ENCODE results near the gene TCP11L2. TPM values are rescaled to one million over a fixed set of nuclear protein-coding genes. Genes with fewer than 3 reads are reported as not detected.

The TCP11L2 gene
- total and polyA plus RNA-seq, 2 of the 8 experiments (the other 6 are each of a cell fraction or from before 2014, with no cell fraction given), result 2.1 to 7.1 TPM

DNA sequence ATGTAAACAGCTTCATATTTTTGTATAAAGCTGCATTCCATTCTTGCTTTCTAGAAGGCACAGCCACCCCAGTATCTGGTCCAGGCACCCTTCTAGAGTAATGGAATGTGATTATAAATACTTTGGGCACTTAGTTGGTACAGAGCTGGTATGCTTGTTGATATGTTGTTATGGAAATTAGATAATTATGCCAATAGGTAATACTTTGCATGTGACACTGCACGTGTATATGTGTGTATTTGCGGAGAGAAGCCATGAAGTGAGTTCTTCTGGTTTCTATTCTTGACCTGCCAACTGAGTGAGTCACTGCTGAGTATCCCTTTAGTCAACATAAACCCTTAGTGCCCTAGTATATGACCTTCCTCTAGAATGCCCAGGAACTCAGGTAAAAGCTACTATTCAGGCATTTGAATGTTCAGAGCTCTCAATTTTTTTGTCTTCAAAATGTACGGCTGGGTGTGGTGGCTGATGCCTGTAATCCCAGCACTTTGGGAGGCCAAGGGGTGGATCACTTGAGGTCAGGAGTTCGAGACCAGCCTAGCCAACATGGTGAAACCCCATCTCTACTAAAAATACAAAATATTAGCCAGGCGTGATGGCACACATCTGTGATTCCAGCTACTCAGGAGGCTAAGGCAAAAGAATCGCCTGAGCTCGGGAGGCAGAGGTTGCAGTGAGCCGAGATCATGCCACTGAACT, 6.2 kb upstream of the TCP11L2 start:
- Histone ChIP-seq H3K23ac (ENCODE audit: insufficient read length) (no peak overlapping the region), H2BK20ac (ENCODE audit: low read length) (no peak overlapping the region), H2BK12ac (ENCODE audit: low read depth, low read length) (no peak overlapping the region), H4K8ac (ENCODE audit: extremely low read depth, insufficient read depth, low read length) (no peak overlapping the region), H2BK120ac (replicated peaks; ENCODE audit: low read depth, low read length) (no peak overlapping the region), H3K4me2 (ENCODE audit: insufficient read depth in 1 of 2, low read depth in 2 of 2, low read length in 2 of 2) (no peak overlapping the region), H2BK15ac (ENCODE audit: low read length) (no peak overlapping the region), H3K4me3 (ENCODE audit: extremely low read depth in 1 of 4, insufficient read depth in 2 of 4, low read depth in 3 of 4, low read length in 4 of 4) (no peak overlapping the region), H4K91ac (replicated peaks; ENCODE audit: insufficient read length, low read length) (no peak overlapping the region), H3K18ac (ENCODE audit: extremely low read depth, low read length) (no peak overlapping the region), H3K36me3 (ENCODE audit: control insufficient read depth in 2 of 4, insufficient read depth in 4 of 4, low read length in 3 of 4) (no peaks in the 10 kb centered on the region), H2BK5ac (ENCODE audit: low read depth, low read length) (no peak overlapping the region), H4K5ac (ENCODE audit: insufficient read length, low read depth, low read length) (no peak overlapping the region), H3K14ac (ENCODE audit: insufficient read length) (no peak overlapping the region), H2AK5ac (ENCODE audit: low read depth, low read length) (no peak overlapping the region), H3K79me1 (ENCODE audit: low read depth, low read length) (no peaks in the 10 kb centered on the region), H3K4ac (replicated peaks; ENCODE audit: insufficient read length, low read depth, low read length) (no peak overlapping the region), H3K56ac (replicated peaks; ENCODE audit: insufficient read length, low read depth, low read length) (no peak overlapping the region), H4K20me1 (replicated peaks in 1 of 2; ENCODE audit: control insufficient read depth in 1 of 2, insufficient read depth in 2 of 2, low read length in 2 of 2) (no peaks in the 10 kb centered on the region), H3K27ac (ENCODE audit: low read depth, low read length) (no peak overlapping the region), H3K23me2 (ENCODE audit: low read depth, low read length) (no peaks in the 10 kb centered on the region), H3K27me3 (replicated peaks in 1 of 4; ENCODE audit: control insufficient read depth in 3 of 4, extremely low read depth in 1 of 4, insufficient read depth in 3 of 4, low read length in 3 of 4) (no peaks in the 10 kb centered on the region), H3K79me2 (ENCODE audit: control insufficient read depth in 1 of 2, insufficient read depth in 2 of 2, low read length in 2 of 2) (no peaks in the 10 kb centered on the region), H3K4me1 (replicated peaks in 1 of 4; ENCODE audit: control insufficient read depth in 3 of 4, insufficient read depth in 4 of 4, low read length in 3 of 4) (peaks cover 0 to 4% (median under 1%) of the 10 kb centered on the region in 4 experiments; a peak in 3 of 7 replicates), H3K9ac (replicated peaks in 1 of 4; ENCODE audit: extremely low read depth in 1 of 4, low read depth in 3 of 4, low read length in 3 of 4) (no peak overlapping the region), H2AFZ (ENCODE audit: low read length) (no peak overlapping the region), H3K9me3 (ENCODE audit: insufficient read depth in 2 of 2, low read depth in 1 of 2, low read length in 1 of 2) (no peaks in the 10 kb centered on the region)
- CTCF ChIA-PET (ENCODE audit: partially characterized antibody), result interaction anchor here (0.6 to 4.1 kb wide), 7 partner anchors 11 to 70 kb away, joined by 3 to 28 read pairs (median 4); no protein-coding TSS in a partner anchor
- POLR2A ChIA-PET (ENCODE audit: partially characterized antibody), result no interaction called here
- DNase-seq (ENCODE audit: low read depth in 1 of 2, low spot score in 2 of 2) (no peak), FAIRE-seq (no peak)
- WGBS, 2 experiments (ENCODE audit: extremely low coverage in 1 of 2, insufficient coverage in 1 of 2, insufficient read length in 1 of 2, insufficient replicate concordance in 2 of 2, low coverage in 1 of 2, low lambda C conversion rate in 2 of 2, missing lambda C conversion rate in 1 of 2), result 93% methylated on average over 8 of the region's 8 CpGs; no CpG with 5 or more reads in 1 of the 2 experiments
- no peak for TF ChIP-seq SP1 (IDR thresholded peaks at IDR 0.05; ENCODE audit: low read depth, low read length)
- no peak for TF ChIP-seq CBX8 (IDR thresholded peaks at IDR 0.05; ENCODE audit: borderline replicate concordance, low read depth, low read length)
- TF ChIP-seq, protein P1, sequence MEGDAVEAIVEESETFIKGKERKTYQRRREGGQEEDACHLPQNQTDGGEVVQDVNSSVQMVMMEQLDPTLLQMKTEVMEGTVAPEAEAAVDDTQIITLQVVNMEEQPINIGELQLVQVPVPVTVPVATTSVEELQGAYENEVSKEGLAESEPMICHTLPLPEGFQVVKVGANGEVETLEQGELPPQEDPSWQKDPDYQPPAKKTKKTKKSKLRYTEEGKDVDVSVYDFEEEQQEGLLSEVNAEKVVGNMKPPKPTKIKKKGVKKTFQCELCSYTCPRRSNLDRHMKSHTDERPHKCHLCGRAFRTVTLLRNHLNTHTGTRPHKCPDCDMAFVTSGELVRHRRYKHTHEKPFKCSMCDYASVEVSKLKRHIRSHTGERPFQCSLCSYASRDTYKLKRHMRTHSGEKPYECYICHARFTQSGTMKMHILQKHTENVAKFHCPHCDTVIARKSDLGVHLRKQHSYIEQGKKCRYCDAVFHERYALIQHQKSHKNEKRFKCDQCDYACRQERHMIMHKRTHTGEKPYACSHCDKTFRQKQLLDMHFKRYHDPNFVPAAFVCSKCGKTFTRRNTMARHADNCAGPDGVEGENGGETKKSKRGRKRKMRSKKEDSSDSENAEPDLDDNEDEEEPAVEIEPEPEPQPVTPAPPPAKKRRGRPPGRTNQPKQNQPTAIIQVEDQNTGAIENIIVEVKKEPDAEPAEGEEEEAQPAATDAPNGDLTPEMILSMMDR (IDR thresholded peaks at IDR 0.05; ENCODE audit: control extremely low read depth in 1 of 3, insufficient read depth in 1 of 3, low read depth in 1 of 3, low read length in 3 of 3), result no peak
- TF ChIP-seq CHD1 (IDR thresholded peaks at IDR 0.05; ENCODE audit: low read depth, low read length), result no peak
- TF ChIP-seq, protein P2, sequence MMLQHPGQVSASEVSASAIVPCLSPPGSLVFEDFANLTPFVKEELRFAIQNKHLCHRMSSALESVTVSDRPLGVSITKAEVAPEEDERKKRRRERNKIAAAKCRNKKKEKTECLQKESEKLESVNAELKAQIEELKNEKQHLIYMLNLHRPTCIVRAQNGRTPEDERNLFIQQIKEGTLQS (IDR thresholded peaks at IDR 0.05; ENCODE audit: insufficient read depth, low read depth, low read length), result no peak
- no peak for TF ChIP-seq RAD21 (IDR thresholded peaks at IDR 0.05 in 1 of 2, conservative IDR thresholded peaks at IDR 0.05 in 1 of 2; ENCODE audit: low read depth in 2 of 2, low read length in 2 of 2)
- no peak for TF ChIP-seq ASH2L (IDR thresholded peaks at IDR 0.05; ENCODE audit: low read length)
- TF ChIP-seq BCL11A (IDR thresholded peaks at IDR 0.05; ENCODE audit: low read depth in 2 of 2, low read length in 2 of 2), result no peak
- TF ChIP-seq POLR2AphosphoS5 (IDR thresholded peaks at IDR 0.05; ENCODE audit: low read depth, low read length), result no peak
- no peak for TF ChIP-seq GABPA (IDR thresholded peaks at IDR 0.05; ENCODE audit: borderline replicate concordance, insufficient read depth, low read length)
